ENCODE data around the gene REM2. TPM values are rescaled to one million over a fixed set of nuclear protein-coding genes. Genes with fewer than 3 reads are reported as not detected.

The REM2 gene
- total and polyA plus RNA-seq, 2 donors (not counting 1 experiment from before 2014, with no cell fraction given): 0.06 to 0.17 TPM

DNA sequence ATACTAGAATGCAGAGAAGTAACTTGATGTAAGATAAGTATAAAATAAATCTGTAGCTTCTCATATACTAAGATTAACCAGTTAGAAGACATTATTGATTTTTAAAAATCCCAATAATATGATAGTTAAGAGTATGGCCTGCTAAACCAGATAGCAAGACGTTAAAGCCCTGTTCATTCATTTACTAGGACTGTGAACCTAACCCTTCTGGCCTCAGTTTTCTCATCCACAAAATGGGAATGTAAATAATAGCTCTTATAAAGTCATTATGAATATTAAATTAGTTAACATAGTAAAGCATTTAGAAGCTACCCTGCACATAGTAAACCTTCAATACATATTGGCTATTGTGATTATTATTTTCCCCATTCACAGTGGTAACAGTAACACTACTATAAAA lies 52.1 kb downstream of the REM2 start:
- Histone ChIP-seq H4K20me1 (ENCODE audit: control insufficient read depth, extremely low read depth, insufficient read depth, low read length) (no peaks in the 10 kb centered on the region), H3K36me3 (ENCODE audit: control insufficient read depth, insufficient read depth, low read length) (peaks cover 2% of the 10 kb centered on the region), H3K9me3 (ENCODE audit: control insufficient read depth, insufficient read depth, low read depth, low read length) (no peaks in the 10 kb centered on the region), H3K27me3 (ENCODE audit: control insufficient read depth, insufficient read depth, low read length) (no peaks in the 10 kb centered on the region), H3K79me2 (ENCODE audit: control insufficient read depth, insufficient read depth, low read length) (no peaks in the 10 kb centered on the region), H3K4me3 (replicated peaks in 1 of 4; ENCODE audit: control extremely low read depth in 1 of 4, insufficient read depth in 1 of 4, low read depth in 3 of 4, low read length in 4 of 4) (no peak overlapping the region), H2AFZ (ENCODE audit: low read length) (no peak overlapping the region), H3K27ac (ENCODE audit: insufficient read depth, low read length) (no peak overlapping the region), H3K4me2 (ENCODE audit: extremely low read depth, insufficient read depth, low read length) (no peak overlapping the region), H3K4me1 (ENCODE audit: control insufficient read depth, extremely low read depth, insufficient read depth, low read length) (no peaks in the 10 kb centered on the region), H3K9ac (ENCODE audit: insufficient read depth, low read length) (no peak overlapping the region)
- TF ChIP-seq, protein P1, sequence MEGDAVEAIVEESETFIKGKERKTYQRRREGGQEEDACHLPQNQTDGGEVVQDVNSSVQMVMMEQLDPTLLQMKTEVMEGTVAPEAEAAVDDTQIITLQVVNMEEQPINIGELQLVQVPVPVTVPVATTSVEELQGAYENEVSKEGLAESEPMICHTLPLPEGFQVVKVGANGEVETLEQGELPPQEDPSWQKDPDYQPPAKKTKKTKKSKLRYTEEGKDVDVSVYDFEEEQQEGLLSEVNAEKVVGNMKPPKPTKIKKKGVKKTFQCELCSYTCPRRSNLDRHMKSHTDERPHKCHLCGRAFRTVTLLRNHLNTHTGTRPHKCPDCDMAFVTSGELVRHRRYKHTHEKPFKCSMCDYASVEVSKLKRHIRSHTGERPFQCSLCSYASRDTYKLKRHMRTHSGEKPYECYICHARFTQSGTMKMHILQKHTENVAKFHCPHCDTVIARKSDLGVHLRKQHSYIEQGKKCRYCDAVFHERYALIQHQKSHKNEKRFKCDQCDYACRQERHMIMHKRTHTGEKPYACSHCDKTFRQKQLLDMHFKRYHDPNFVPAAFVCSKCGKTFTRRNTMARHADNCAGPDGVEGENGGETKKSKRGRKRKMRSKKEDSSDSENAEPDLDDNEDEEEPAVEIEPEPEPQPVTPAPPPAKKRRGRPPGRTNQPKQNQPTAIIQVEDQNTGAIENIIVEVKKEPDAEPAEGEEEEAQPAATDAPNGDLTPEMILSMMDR (conservative IDR thresholded peaks at IDR 0.05 in 1 of 2, IDR thresholded peaks at IDR 0.05 in 1 of 2; ENCODE audit: low read depth in 1 of 2, low read length in 2 of 2): no peak
- no peak for TF ChIP-seq EZH2 (IDR thresholded peaks at IDR 0.05; ENCODE audit: low read length, missing control alignments)
- no peak for DNase-seq (ENCODE audit: low read depth in 2 of 2)

Other genes with a start within 250 kb of the REM2 start
- gene OR6J1, start 238.9 kb upstream of the REM2 start, total RNA-seq: not detected in 2 replicates
- not detected in 2 replicates for gene OR6J1, start 238.9 kb upstream of the REM2 start, polyA plus RNA-seq
- 66.5 and 67.2 TPM in 2 replicates for gene OXA1L, start 116.5 kb upstream of the REM2 start, total RNA-seq
- 141 and 159 TPM in 2 replicates for gene OXA1L, start 116.5 kb upstream of the REM2 start, polyA plus RNA-seq
- 5.1 and 6.3 TPM in 2 replicates for gene SLC7A7, start 67.8 kb upstream of the REM2 start, total RNA-seq
- gene SLC7A7, start 67.8 kb upstream of the REM2 start, polyA plus RNA-seq: 7.1 and 9.5 TPM in 2 replicates
- 40.8 and 50.5 TPM in 2 replicates for gene MRPL52, start 53.3 kb upstream of the REM2 start, total RNA-seq
- gene MRPL52, start 53.3 kb upstream of the REM2 start, polyA plus RNA-seq: 38.0 and 44.1 TPM in 2 replicates
- gene MMP14, start 46.6 kb upstream of the REM2 start, total RNA-seq: 346 and 375 TPM in 2 replicates
- gene MMP14, start 46.6 kb upstream of the REM2 start, polyA plus RNA-seq: 393 and 397 TPM in 2 replicates
- gene LRP10, start 11.5 kb upstream of the REM2 start, total RNA-seq: 71.9 and 95.5 TPM in 2 replicates
- gene LRP10, start 11.5 kb upstream of the REM2 start, polyA plus RNA-seq: 100 and 130 TPM in 2 replicates
- 44.9 and 51.0 TPM in 2 replicates for gene RBM23, start 35.9 kb downstream of the REM2 start, total RNA-seq
- 85.0 and 85.3 TPM in 2 replicates for gene RBM23, start 35.9 kb downstream of the REM2 start, polyA plus RNA-seq
- gene PRMT5, start 46.2 kb downstream of the REM2 start, total RNA-seq: 50.3 and 54.8 TPM in 2 replicates
- 91.7 and 136 TPM in 2 replicates for gene PRMT5, start 46.2 kb downstream of the REM2 start, polyA plus RNA-seq
- gene HAUS4, start 73.9 kb downstream of the REM2 start, total RNA-seq: 47.9 and 53.9 TPM in 2 replicates
- 21.9 and 25.8 TPM in 2 replicates for gene HAUS4, start 73.9 kb downstream of the REM2 start, polyA plus RNA-seq
- 57.0 and 84.9 TPM in 2 replicates for gene AJUBA, start 99.3 kb downstream of the REM2 start, total RNA-seq
- 26.1 and 41.3 TPM in 2 replicates for gene AJUBA, start 99.3 kb downstream of the REM2 start, polyA plus RNA-seq
- gene C14orf93, start 126.9 kb downstream of the REM2 start, total RNA-seq: 10.5 and 13.0 TPM in 2 replicates
- gene C14orf93, start 126.9 kb downstream of the REM2 start, polyA plus RNA-seq: 4.8 and 5.4 TPM in 2 replicates
- 166 and 204 TPM in 2 replicates for gene PSMB5, start 151.7 kb downstream of the REM2 start, total RNA-seq
- 237 and 276 TPM in 2 replicates for gene PSMB5, start 151.7 kb downstream of the REM2 start, polyA plus RNA-seq
- gene PSMB11, start 159.0 kb downstream of the REM2 start, total RNA-seq: under 0.01 TPM in 1 of 2 replicates, not detected in the other
- not detected in 2 replicates for gene PSMB11, start 159.0 kb downstream of the REM2 start, polyA plus RNA-seq
- gene CDH24, start 174.3 kb downstream of the REM2 start, total RNA-seq: 5.6 and 6.2 TPM in 2 replicates
- 5.0 and 6.5 TPM in 2 replicates for gene CDH24, start 174.3 kb downstream of the REM2 start, polyA plus RNA-seq
- 58.3 and 75.1 TPM in 2 replicates for gene ACIN1, start 211.9 kb downstream of the REM2 start, total RNA-seq
- gene ACIN1, start 211.9 kb downstream of the REM2 start, polyA plus RNA-seq: 94.0 and 101 TPM in 2 replicates
- 55.0 and 60.4 TPM in 2 replicates for gene C14orf119, start 212.3 kb downstream of the REM2 start, total RNA-seq
- gene C14orf119, start 212.3 kb downstream of the REM2 start, polyA plus RNA-seq: 96.5 and 115 TPM in 2 replicates
- gene CIROP, start 221.8 kb downstream of the REM2 start, total RNA-seq: 0.17 and 1.0 TPM in 2 replicates
- 0.09 and 0.61 TPM in 2 replicates for gene CIROP, start 221.8 kb downstream of the REM2 start, polyA plus RNA-seq
- gene CEBPE, start 236.0 kb downstream of the REM2 start, total RNA-seq: not detected in 2 replicates
- gene CEBPE, start 236.0 kb downstream of the REM2 start, polyA plus RNA-seq: not detected in 2 replicates